HepG2 (cell line): ENCODE measurements around the gene OCIAD2. TPM values are rescaled to one million over a fixed set of nuclear protein-coding genes. Genes with fewer than 3 reads are reported as not detected.

ENCODE experiments used
- ATAC-seq: fragments of 200-7000 bp; cut with Tn5 transposase; 3 replicates; pipeline ENCODE4 v1.9.1; 2020; ENCODE audit warnings: mild to moderate bottlenecking, moderate library complexity
- BruUV-seq: library from RNA; stranded (reverse); fragments of 400-500 nt; replicated peaks from 2 replicates; lab custom pipeline; 2021; lab: Mats Ljungman, UMichigan
- CTCF ChIA-PET: fragments of 300-600 bp; formaldehyde crosslinking; extraction: SDS; loops from one replicate; lab custom pipeline; 2021; ENCODE audit warnings: low total read pairs, inconsistent platforms, low intra/inter-chr PET ratio; lab: Yijun Ruan, JAX
- POLR2A ChIA-PET: fragments of 350-600 bp; sonication (Branson Sonifier 250); formaldehyde crosslinking; loops from one replicate; lab custom pipeline; 2020; ENCODE audit warnings: antibody characterized with exemption, inconsistent platforms; lab: Yijun Ruan, JAX
- DNase-seq: peaks from one replicate; pipeline ENCODE4 v3.0.0-alpha.2; 2015; ENCODE audit warnings: low spot score
- FAIRE-seq: peaks from 3 replicates; lab custom pipeline; 2011; peaks lifted over from hg19 to GRCh38; lab: Jason Lieb, UNC
- H2AFZ ChIP-seq: one replicate; pipeline ENCODE4 v1.6.1; 2011; ENCODE audit warnings: low read length, inconsistent platforms
- H3K27ac ChIP-seq: fragments of 300-600 bp; 3 replicates; pipeline ENCODE4 v1.8.0; 2011; ENCODE audit warnings: mixed run types, mild to moderate bottlenecking, mixed read lengths, low read length, inconsistent platforms; ENCODE audit not compliant: insufficient read depth; ENCODE audit errors: extremely low read length
- H3K27me3 ChIP-seq, 2 experiments: fragments of 200-600 bp in 1 of 2; 2 replicates in 1 of 2; 3 replicates in 1 of 2; pipeline versions ENCODE4 v1.6.0 to v1.8.0; 2011; ENCODE audit warnings: low read length in 2 of 2, mild to moderate bottlenecking in 2 of 2, moderate library complexity in 2 of 2, inconsistent platforms in 1 of 2; ENCODE audit not compliant: insufficient read depth in 2 of 2, control insufficient read depth in 1 of 2
- H3K36me3 ChIP-seq, 2 experiments: fragments of 200-600 bp in 1 of 2; replicated peaks in 1 of 2; 2 replicates in 1 of 2; 3 replicates in 1 of 2; pipeline versions ENCODE4 v1.5.1 to v1.8.0; 2011; ENCODE audit warnings: low read length in 2 of 2, inconsistent platforms in 1 of 2; ENCODE audit not compliant: insufficient read depth in 2 of 2, control insufficient read depth in 1 of 2
- H3K4me1 ChIP-seq: 2 replicates; pipeline ENCODE4 v1.5.1; 2012; ENCODE audit warnings: low read length, inconsistent platforms; ENCODE audit not compliant: insufficient read depth
- H3K4me2 ChIP-seq: 2 replicates; pipeline ENCODE4 v1.6.0; 2011; ENCODE audit warnings: low read depth, low read length, inconsistent platforms
- H3K4me3 ChIP-seq, 3 experiments: fragments of 200-600 bp in 1 of 3; sonication (generic), shearing (Covaris generic) in 1 of 3; replicated peaks in 1 of 3; 2 replicates each; pipeline ENCODE4 v1.5.1; 2011 to 2016; ENCODE audit warnings: low read length in 3 of 3, inconsistent platforms in 2 of 3, low read depth in 2 of 3, mild to moderate bottlenecking in 2 of 3, control low read depth in 1 of 3, mixed read lengths in 1 of 3; ENCODE audit not compliant: insufficient read depth in 1 of 3
- H3K79me2 ChIP-seq: one replicate; pipeline ENCODE4 v1.6.1; 2011; ENCODE audit warnings: low read length, inconsistent platforms; ENCODE audit not compliant: insufficient read depth
- H3K9ac ChIP-seq: 2 replicates; pipeline ENCODE4 v1.6.0; 2011; ENCODE audit warnings: mild to moderate bottlenecking, low read depth, low read length, inconsistent platforms; ENCODE audit not compliant: insufficient read depth
- H3K9me3 ChIP-seq: 2 replicates; pipeline ENCODE4 v1.5.1; 2012; ENCODE audit warnings: mild to moderate bottlenecking, low read length
- H4K20me1 ChIP-seq: 2 replicates; pipeline ENCODE4 v1.6.0; 2011; ENCODE audit warnings: inconsistent platforms, mild to moderate bottlenecking, low read length, moderate library complexity; ENCODE audit not compliant: insufficient read depth
- ATF2 ChIP-seq: sonication (generic); formaldehyde crosslinking; IDR thresholded peaks from 2 replicates; pipeline ENCODE4 v1.4.0; 2020; ENCODE audit warnings: missing genetic modification reagents
- BRF2 ChIP-seq: sonication (generic); formaldehyde crosslinking; IDR thresholded peaks from 2 replicates; pipeline ENCODE4 v1.8.1; 2022; ENCODE audit warnings: mild to moderate bottlenecking, missing genetic modification reagents
- CBX5 ChIP-seq: sonication (generic); formaldehyde crosslinking; IDR thresholded peaks from 2 replicates; pipeline ENCODE4 v1.4.0; 2020; ENCODE audit warnings: missing genetic modification reagents, borderline replicate concordance
- FOXK1 ChIP-seq: sonication (generic); formaldehyde crosslinking; IDR thresholded peaks from 2 replicates; pipeline ENCODE4 v1.4.0; 2020; ENCODE audit warnings: low read depth, missing genetic modification reagents, borderline replicate concordance
- FOXM1 ChIP-seq: sonication (generic); formaldehyde crosslinking; IDR thresholded peaks from 2 replicates; pipeline ENCODE4 v1.5.0; 2020; ENCODE audit warnings: missing genetic modification reagents
- KMT2B ChIP-seq: IDR thresholded peaks from 2 replicates; pipeline ENCODE4 v1.6.1; 2016; ENCODE audit warnings: missing genetic modification reagents, missing compliant biosample characterization
- NFIB ChIP-seq: sonication (generic); formaldehyde crosslinking; IDR thresholded peaks from 2 replicates; pipeline ENCODE4 v1.9.0; 2021; ENCODE audit warnings: missing genetic modification reagents, mild to moderate bottlenecking, borderline replicate concordance
- PAWR ChIP-seq: sonication (generic); formaldehyde crosslinking; IDR thresholded peaks from 2 replicates; pipeline ENCODE4 v1.4.0; 2020; ENCODE audit warnings: missing genetic modification reagents, mild to moderate bottlenecking, borderline replicate concordance
- RBM39 ChIP-seq: fragments of 200-400 bp; formaldehyde crosslinking; IDR thresholded peaks from one replicate; pipeline ENCODE4 v1.6.1; 2018; ENCODE audit warnings: antibody characterized with exemption, mild to moderate bottlenecking, low read depth, low read length; ENCODE audit not compliant: poor library complexity, severe bottlenecking
- SALL2 ChIP-seq: sonication (generic); formaldehyde crosslinking; IDR thresholded peaks from 2 replicates; pipeline ENCODE4 v1.8.1; 2023; ENCODE audit warnings: mild to moderate bottlenecking, missing genetic modification reagents, inconsistent platforms
- SATB2 ChIP-seq: sonication (generic); formaldehyde crosslinking; IDR thresholded peaks from 2 replicates; pipeline ENCODE4 v1.5.0; 2020; ENCODE audit warnings: missing genetic modification reagents
- UBTF ChIP-seq: sonication (generic); formaldehyde crosslinking; IDR thresholded peaks from 2 replicates; pipeline ENCODE4 v1.4.0; 2020; ENCODE audit warnings: mild to moderate bottlenecking, missing genetic modification reagents
- ZNF12 ChIP-seq: sonication (generic); formaldehyde crosslinking; IDR thresholded peaks from 2 replicates; pipeline ENCODE4 v1.5.0; 2020; ENCODE audit warnings: missing genetic modification reagents
- ZNF382 ChIP-seq: sonication (generic); formaldehyde crosslinking; IDR thresholded peaks from 2 replicates; pipeline ENCODE4 v1.5.0; 2020; ENCODE audit warnings: missing genetic modification reagents, mild to moderate bottlenecking, borderline replicate concordance
- ZNF558 ChIP-seq: sonication (generic); formaldehyde crosslinking; IDR thresholded peaks from 2 replicates; pipeline ENCODE4 v1.9.0; 2022; ENCODE audit warnings: mild to moderate bottlenecking, missing genetic modification reagents, borderline replicate concordance
- ZNF639 ChIP-seq: conservative IDR thresholded peaks from 2 replicates; pipeline ENCODE4 v1.6.1; 2018; ENCODE audit warnings: missing genetic modification reagents
- ZNF737 ChIP-seq: sonication (generic); formaldehyde crosslinking; IDR thresholded peaks from 2 replicates; pipeline ENCODE4 v1.5.0; 2020; ENCODE audit warnings: missing genetic modification reagents, mild to moderate bottlenecking, borderline replicate concordance
- ZNF782 ChIP-seq: sonication (generic); formaldehyde crosslinking; IDR thresholded peaks from 2 replicates; pipeline ENCODE4 v1.4.0; 2020; ENCODE audit warnings: missing genetic modification reagents, mild to moderate bottlenecking, borderline replicate concordance
- WGBS: methylation state at CpG from one replicate; pipeline ENCODE4 v1.1.6; 2017; ENCODE audit warnings: low lambda C conversion rate; 5-methylcytosine and 5-hydroxymethylcytosine counted together
- in situ Hi-C: cut with HindIII; loops from 2 replicates; pipeline ENCODE4 v1.10.0; 2017; ENCODE audit warnings: low pct_unique_long_range_greater_than_20kb; ENCODE audit not compliant: extremely low pct_ligation_motif_present
- intact Hi-C: fragments of 100-400 bp; cut with micrococcal nuclease; formaldehyde crosslinking; loops from one replicate; pipeline ENCODE4 v1.10.0; 2022; ENCODE audit not compliant: unreplicated experiment
- polyA plus RNA-seq, 8 experiments: library from polyadenylated mRNA; depleted of rRNA in 3 of 8; stranded (reverse) in 7 of 8; unstranded in 1 of 8; fragments of >200 nt; fragmentation: Illumina TruSeq in 4 of 8; extraction: Trizol in 4 of 8; gene quantifications; 2 replicates each; pipeline versions ENCODE4 v1.2.1 to v1.2.3, GENCODE V29; 2011 to 2016; ENCODE audit warnings: low read depth in 4 of 8, missing spikeins in 1 of 8, mixed read lengths in 1 of 8; ENCODE audit not compliant: insufficient read depth in 1 of 8
- total RNA-seq, 5 experiments: library from RNA; depleted of rRNA; stranded (reverse); fragments of >200 nt; fragmentation: Illumina TruSeq; extraction: Trizol; gene quantifications; 2 replicates each; pipeline ENCODE4 v1.2.3, GENCODE V29; 2016; ENCODE audit warnings: low read depth in 1 of 5

Gene OCIAD2
- total and polyA plus RNA-seq, 2 of the 13 experiments (the other 11 are each of a cell fraction or from before 2014, with no cell fraction given) = not detected

GRCh38 chr4:48944252-48944651 lies 37.7 kb upstream of the OCIAD2 start:
- Histone ChIP-seq H3K4me3 (no peak overlapping the region), H3K27ac (no peak overlapping the region), H3K4me1 (no peaks in the 10 kb centered on the region), H3K36me3 (no peaks in the 10 kb centered on the region), H3K9me3 (no peaks in the 10 kb centered on the region), H2AFZ (no peak overlapping the region), H3K4me2 (no peak overlapping the region), H4K20me1 (no peaks in the 10 kb centered on the region), H3K27me3 (no peaks in the 10 kb centered on the region), H3K9ac (no peak overlapping the region), H3K79me2 (no peaks in the 10 kb centered on the region)
- ATAC-seq (no peak; the same call in 2 of the 3 replicates), DNase-seq (no peak), FAIRE-seq (no peak)
- intact Hi-C loops (no loop called here), in situ Hi-C loops (no loop called here)
- 36% methylated on average over 8 of the region's 8 CpGs for WGBS
- ChIA-PET POLR2A (no interaction called here), CTCF (no interaction called here)
- TF ChIP-seq ZNF782 (no peak), ATF2 (CRISPR knock-in tag) (no peak), ZNF737 (CRISPR knock-in tag) (no peak), ZNF639 (CRISPR knock-in tag) (no peak), CBX5 (no peak), SATB2 (no peak), RBM39 (no peak), FOXM1 (CRISPR knock-in tag) (no peak), PAWR (CRISPR knock-in tag) (no peak), KMT2B (CRISPR knock-in tag) (no peak), UBTF (CRISPR knock-in tag) (no peak), SALL2 (no peak), ZNF382 (CRISPR knock-in tag) (no peak), ZNF12 (no peak), BRF2 (CRISPR knock-in tag) (no peak), FOXK1 (CRISPR knock-in tag) (no peak), ZNF558 (no peak), NFIB (CRISPR knock-in tag) (no peak)
- BruUV-seq = no TSS peak
